ENCODE results near the gene FAIM2. TPM values are rescaled to one million over a fixed set of nuclear protein-coding genes. Genes with fewer than 3 reads are reported as not detected.

Gene FAIM2
- total RNA-seq, 1 experiment from 2014 or later, result not detected

DNA sequence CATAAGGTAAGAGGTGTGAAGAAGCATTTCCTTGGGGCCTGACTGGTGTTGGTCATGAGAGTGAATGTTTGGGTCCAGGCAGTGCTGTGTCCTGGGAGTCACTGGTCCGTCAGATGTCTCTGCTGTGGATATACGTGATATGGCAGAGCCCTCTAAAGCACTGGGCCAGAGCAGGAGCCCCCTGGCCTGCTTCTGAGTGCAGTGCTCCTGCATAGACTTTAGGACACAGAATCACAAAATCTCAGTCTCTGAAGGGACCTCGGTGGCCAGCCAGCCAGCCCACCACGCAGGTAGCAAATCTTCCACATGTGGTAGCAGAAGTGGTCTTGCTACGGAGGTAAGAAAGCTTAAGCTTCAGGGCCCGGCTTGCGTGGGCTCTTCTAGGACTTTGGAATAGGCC, 28.3 kb upstream of the FAIM2 start:
- DNase-seq (ENCODE audit: low read depth in 1 of 2, low spot score in 2 of 2), result no peak
- H3K4me3 ChIP-seq, result no peak overlapping the region
- H3K4me1 ChIP-seq (replicated peaks), result no peaks in the 10 kb centered on the region
- H3K27ac ChIP-seq, result no peak overlapping the region
- H3K9me3 ChIP-seq (replicated peaks), result no peaks in the 10 kb centered on the region
- H3K36me3 ChIP-seq, result no peaks in the 10 kb centered on the region
- no peaks in the 10 kb centered on the region; the same call in 1 of the 2 replicates for H3K27me3 ChIP-seq (replicated peaks)

DNA sequence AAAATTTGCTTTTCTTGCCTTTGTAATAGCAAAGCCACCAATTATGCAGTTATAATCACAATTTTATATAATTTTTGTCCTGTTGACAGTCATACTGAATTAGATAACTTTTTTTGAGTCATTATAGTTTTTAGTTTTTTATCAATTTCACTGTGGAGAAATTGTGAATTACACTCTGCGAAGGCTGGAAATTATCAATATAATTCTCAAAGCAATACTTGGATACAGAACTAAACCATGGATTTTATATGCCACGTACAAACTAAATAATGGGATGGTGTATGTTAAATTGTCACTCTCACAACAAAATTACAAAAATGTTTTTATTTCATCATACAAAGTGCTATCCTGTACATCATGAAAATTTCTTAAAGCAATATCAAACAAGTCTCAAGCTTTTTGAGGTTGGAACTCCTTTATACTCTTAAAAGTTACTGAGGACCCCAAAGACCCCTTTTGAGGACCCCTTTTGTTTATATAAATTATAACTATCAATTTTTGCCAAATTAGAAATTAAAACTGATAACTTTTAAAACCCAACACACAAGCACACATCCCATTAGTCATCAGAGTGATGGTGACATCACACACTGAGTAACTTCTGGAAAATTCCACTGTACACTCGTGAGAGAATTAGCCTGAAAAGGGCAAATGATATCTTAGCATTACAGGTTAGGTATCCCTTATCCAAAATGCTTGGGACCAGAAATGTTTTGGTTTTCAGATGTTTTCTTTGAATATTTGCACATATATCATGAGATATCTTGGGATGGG, 27.0 kb upstream of the FAIM2 start:
- Histone ChIP-seq H3K4me3 (no peak overlapping the region), H3K27ac (no peak overlapping the region)

DNA sequence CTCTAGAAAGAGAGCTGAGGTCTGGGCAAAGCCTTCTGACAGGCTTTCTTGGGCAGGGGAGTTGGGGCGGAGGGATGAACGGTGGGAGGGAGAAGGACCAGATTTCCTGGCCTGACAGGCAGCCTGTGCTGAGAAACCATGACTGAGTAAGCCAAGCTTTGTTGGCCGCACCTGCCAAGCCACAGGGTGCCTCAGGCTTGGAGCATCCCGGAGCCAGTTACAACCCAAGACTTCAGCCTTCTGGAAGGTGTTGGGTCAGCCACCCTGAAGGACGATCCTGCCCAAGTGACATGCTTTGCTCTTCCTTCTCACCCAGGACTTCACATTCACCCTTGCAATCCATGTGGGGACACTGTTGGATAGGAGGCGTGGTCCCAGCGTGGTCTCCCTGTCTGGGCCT, 25.9 kb upstream of the FAIM2 start:
- no peak for DNase-seq (ENCODE audit: low read depth in 1 of 2, low spot score in 2 of 2)
- Histone ChIP-seq H3K4me1 (replicated peaks) (no peaks in the 10 kb centered on the region), H3K36me3 (no peaks in the 10 kb centered on the region), H3K27ac (no peak overlapping the region), H3K27me3 (replicated peaks) (no peaks in the 10 kb centered on the region; the same call in 1 of the 2 replicates), H3K4me3 (no peak overlapping the region), H3K9me3 (replicated peaks) (no peaks in the 10 kb centered on the region)

More for the DNA sequence above, 27.0 kb upstream of the FAIM2 start:
- no peaks in the 10 kb centered on the region for H3K9me3 ChIP-seq (replicated peaks)
- H3K4me1 ChIP-seq (replicated peaks), result no peaks in the 10 kb centered on the region
- no peak for DNase-seq (ENCODE audit: low read depth in 1 of 2, low spot score in 2 of 2)
- H3K36me3 ChIP-seq, result no peaks in the 10 kb centered on the region
- no peaks in the 10 kb centered on the region; the same call in 1 of the 2 replicates for H3K27me3 ChIP-seq (replicated peaks)

DNA sequence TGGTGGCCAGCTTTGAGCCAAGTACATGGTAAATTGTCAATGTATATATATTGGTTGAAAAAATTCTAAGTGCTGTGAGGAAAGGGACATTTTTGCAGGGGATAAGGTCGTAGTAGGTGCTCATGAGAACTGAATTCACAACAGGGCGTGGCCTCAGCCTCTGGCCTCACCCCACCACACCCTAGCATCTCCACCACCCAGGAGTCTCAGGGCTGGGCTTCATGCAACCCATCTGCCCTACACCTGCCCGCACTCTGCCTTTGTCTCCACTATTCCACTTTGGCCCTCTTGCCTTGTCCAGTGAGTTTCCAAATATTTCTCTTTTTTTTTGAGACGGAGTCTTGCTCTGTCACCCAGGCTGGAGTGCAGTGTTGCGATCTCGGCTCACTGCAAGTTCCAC, 24.8 kb upstream of the FAIM2 start:
- Histone ChIP-seq H3K4me3 (no peak overlapping the region), H3K9me3 (replicated peaks) (no peaks in the 10 kb centered on the region), H3K27ac (no peak overlapping the region), H3K4me1 (replicated peaks) (no peaks in the 10 kb centered on the region), H3K36me3 (no peaks in the 10 kb centered on the region), H3K27me3 (replicated peaks) (no peaks in the 10 kb centered on the region; the same call in 1 of the 2 replicates)
- no peak for DNase-seq (ENCODE audit: low read depth in 1 of 2, low spot score in 2 of 2)

DNA sequence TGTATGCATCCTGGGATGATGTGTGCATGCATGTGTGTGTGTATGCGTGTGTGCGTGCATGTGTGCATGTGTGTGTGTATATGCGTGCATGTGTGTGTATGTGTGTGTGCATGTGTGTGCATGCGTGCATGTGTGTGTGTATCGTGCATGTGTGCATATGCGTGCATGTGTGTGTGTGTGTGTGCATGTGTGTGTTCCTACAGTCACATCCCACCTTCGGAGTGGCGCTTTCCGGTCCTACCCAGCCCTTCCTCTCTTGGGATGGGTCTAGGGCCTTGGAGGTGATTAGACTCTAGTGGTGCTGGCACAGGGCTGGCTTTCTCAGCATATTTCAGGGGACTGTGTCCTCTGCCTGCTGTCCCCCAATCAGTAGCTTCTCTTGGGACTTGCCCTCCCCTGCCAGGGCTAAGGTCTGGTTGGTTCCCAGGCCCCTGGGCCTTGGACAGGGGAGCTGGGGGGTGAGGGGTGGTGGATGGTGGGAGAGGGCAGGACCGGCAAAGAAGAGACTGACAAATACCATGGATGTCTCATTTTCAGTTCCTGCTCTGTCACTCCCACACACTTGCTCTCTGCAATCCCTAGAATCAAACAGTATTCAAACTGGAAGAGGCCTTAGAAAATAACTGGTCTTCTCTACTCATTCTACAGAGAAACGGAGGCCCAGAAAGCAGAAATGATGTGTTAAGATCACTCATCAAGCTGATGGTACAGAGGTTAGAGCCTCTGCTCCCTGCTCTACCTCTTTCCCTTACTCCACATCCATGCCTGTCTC, 21.9 kb upstream of the FAIM2 start:
- H3K27ac ChIP-seq, result no peak overlapping the region
- no peaks in the 10 kb centered on the region for H3K9me3 ChIP-seq (replicated peaks)
- H3K36me3 ChIP-seq, result no peaks in the 10 kb centered on the region
- no peak for DNase-seq (ENCODE audit: low read depth in 1 of 2, low spot score in 2 of 2)
- no peaks in the 10 kb centered on the region; the same call in 1 of the 2 replicates for H3K27me3 ChIP-seq (replicated peaks)
- H3K4me3 ChIP-seq, result no peak overlapping the region
- no peaks in the 10 kb centered on the region for H3K4me1 ChIP-seq (replicated peaks)

DNA sequence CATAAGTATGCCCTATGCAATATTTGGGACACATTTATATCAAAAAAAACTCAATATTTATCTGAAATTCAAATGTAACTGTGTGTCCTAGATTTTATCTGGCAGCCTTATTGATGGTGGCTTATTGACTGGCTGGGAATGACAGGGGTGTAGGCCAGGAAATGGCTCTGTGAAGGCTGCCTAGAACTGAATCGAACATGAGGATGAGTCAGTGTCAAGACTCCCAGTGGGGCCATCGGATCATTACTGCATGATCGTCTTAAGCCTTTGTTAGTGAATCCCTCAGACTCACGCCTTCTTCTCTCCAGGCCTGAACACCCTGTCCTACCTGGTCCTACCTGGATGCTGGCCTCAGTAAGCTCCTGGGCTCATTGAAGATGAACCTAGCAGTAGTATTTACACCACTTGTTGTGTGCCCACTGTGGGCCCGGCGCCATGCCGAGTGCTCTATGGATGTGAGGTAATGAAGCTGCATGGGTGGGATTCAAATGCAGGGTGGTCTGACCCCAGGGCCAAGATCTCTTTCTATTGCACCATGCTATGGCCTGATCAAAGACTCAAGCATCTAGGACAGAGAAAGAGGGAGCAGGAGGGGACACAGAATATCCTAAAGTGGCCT, 21.0 kb upstream of the FAIM2 start:
- no peak for DNase-seq (ENCODE audit: low read depth in 1 of 2, low spot score in 2 of 2)
- H3K27me3 ChIP-seq (replicated peaks), result no peaks in the 10 kb centered on the region

DNA sequence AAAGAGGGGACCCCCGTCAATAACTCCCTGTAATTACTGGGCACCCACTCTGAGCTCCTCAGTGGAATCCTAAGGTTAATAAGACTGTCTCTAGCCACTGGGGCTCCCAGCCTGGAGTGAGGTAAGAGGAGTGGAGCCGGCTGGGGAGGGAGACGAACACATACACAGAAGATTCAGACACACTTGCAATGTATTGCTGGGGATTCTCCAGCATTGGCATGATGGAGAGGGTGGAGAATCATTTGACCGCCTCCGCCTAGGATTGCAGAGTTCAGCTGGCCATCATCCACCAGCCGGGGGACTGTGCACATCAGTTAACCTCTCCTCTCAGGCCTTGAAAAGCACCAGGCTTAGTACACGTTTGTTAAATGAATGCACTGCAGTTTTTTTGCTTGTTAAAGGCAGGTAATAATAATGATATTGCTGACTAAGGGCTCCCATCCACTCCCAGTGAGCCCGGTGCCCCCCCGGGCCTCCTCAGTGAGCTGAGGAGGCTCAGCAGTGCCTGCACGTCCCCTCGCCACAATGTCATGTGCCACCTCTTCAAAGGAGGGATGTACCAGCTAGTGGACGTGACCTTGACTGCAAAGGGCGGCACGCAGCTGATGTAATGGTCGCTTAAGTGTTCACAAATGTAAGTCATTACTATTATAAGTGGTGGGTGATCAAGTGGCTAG, 20.3 kb upstream of the FAIM2 start:
- Histone ChIP-seq H3K4me3 (no peak overlapping the region), H3K4me1 (replicated peaks) (no peaks in the 10 kb centered on the region), H3K27ac (no peak overlapping the region), H3K27me3 (replicated peaks) (no peaks in the 10 kb centered on the region), H3K36me3 (no peaks in the 10 kb centered on the region), H3K9me3 (replicated peaks) (no peaks in the 10 kb centered on the region)
- DNase-seq (ENCODE audit: low read depth in 1 of 2, low spot score in 2 of 2), result no peak

More for the DNA sequence above, 21.0 kb upstream of the FAIM2 start:
- Histone ChIP-seq H3K9me3 (replicated peaks) (no peaks in the 10 kb centered on the region), H3K4me1 (replicated peaks) (no peaks in the 10 kb centered on the region), H3K27ac (no peak overlapping the region), H3K4me3 (no peak overlapping the region), H3K36me3 (no peaks in the 10 kb centered on the region)

DNA sequence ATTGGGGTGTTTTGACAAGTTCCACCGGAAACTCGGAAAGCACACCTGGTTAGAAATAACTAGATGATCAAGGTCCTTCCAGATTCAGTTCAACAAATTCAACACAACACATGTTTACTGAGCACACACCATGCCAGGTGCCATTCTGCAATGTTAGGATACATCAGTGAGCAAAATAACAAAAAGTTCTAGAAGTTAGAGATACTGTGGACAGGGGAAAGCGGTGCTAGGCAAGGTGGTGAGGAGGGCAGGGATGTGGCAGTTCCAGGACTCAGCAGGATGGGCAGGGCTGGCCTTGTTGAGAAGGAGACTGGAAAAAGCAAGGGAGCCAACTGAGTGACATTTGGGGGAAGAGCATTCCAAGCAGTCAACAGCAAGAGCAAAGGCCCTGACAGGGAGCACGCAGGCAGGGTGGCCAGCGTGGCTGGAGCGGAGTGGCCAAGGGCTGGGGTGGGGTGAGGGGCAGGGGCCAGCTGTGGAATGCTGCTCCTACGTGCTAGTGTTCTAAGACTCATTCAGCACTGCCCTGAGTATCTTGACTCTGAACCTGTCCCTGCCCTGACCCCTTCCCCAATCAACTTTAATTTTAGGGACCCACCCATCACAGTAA, 19.4 kb upstream of the FAIM2 start:
- no peak for DNase-seq (ENCODE audit: low read depth in 1 of 2, low spot score in 2 of 2)
- no peak overlapping the region for H3K27ac ChIP-seq
- no peaks in the 10 kb centered on the region for H3K9me3 ChIP-seq (replicated peaks)
- no peak overlapping the region for H3K4me3 ChIP-seq
- no peaks in the 10 kb centered on the region for H3K36me3 ChIP-seq
- no peaks in the 10 kb centered on the region for H3K4me1 ChIP-seq (replicated peaks)
- H3K27me3 ChIP-seq (replicated peaks), result no peaks in the 10 kb centered on the region

DNA sequence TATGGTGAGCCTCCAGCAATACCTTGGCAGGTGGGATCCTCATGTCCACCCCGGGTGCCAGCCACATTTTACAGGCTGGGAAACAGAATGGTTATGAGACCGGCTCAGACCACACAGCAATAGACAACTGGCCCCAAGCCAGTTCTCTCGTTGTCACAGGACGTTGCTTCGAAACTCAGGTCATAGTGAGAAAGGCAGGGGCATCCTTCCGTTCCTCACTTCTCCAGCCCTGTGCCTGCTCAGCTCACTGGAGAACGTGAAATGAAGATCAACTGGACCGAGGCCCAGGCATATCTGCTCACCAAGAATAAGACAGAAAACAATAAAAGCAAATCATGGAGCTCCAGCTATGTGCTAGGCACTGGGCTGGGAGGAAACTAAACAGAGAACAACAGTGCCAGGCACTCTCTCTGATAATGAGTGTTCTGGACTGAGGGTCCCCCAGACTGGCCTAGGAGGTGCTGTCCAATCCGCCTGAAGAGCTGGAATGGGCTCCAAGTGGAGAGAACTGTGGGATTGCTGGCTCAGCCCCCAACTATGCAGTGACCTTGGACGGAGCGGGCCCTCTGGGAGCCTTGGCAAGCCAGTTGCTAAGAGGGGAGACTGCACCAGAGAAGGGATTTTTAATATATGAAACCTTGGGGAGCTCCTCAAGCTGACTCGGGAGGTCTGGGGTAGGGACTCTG, 18.8 kb upstream of the FAIM2 start:
- no peak overlapping the region for H3K27ac ChIP-seq
- no peaks in the 10 kb centered on the region for H3K9me3 ChIP-seq (replicated peaks)
- H3K27me3 ChIP-seq (replicated peaks), result no peaks in the 10 kb centered on the region
- H3K4me1 ChIP-seq (replicated peaks), result no peaks in the 10 kb centered on the region
- no peaks in the 10 kb centered on the region for H3K36me3 ChIP-seq
- no peak for DNase-seq (ENCODE audit: low read depth in 1 of 2, low spot score in 2 of 2)
- no peak overlapping the region for H3K4me3 ChIP-seq

DNA sequence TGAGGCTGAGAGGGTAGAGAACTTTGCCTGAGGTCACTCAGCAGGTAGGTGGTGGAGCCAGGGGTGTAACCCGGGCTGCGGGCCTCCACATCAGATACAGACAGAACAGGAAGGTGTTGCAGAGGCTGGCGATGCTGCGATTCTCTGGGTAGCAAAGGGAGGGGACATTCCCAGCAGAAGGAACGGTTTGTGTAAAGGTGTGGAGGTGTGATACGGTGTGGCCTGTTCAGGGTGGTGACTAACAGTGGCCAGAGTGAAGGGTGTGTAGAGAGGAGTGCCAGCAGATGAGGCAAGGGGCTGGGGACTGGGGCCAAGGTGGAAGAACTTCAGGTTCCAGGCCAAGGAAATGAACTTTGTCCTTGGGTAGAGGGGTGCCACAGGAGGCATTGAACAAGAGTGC, 18.2 kb upstream of the FAIM2 start:
- Histone ChIP-seq H3K27me3 (replicated peaks) (no peaks in the 10 kb centered on the region), H3K4me3 (no peak overlapping the region), H3K36me3 (no peaks in the 10 kb centered on the region), H3K9me3 (replicated peaks) (no peaks in the 10 kb centered on the region), H3K4me1 (replicated peaks) (no peaks in the 10 kb centered on the region), H3K27ac (no peak overlapping the region)
- DNase-seq (ENCODE audit: low read depth in 1 of 2, low spot score in 2 of 2), result no peak

DNA sequence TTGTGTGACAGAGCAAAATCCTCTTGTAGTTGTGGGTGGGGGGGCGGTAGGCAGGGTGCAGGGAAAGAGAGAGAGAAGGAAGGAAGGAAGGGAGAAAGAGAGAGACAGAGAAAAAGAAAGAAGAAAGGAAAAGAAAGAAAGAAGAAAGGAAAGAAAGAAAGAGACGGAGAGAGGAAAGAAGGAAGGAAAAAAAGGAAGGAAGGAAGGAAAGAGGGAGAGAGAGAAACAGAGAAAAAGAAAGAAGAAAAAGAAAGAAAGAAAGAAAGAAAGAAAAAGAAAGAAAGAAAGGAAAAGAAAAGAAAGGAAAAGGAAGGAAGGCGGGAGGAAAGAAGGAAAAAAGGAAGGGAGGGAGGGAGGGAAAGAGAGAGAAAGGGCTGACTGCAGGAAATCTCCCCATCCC, 17.6 kb upstream of the FAIM2 start:
- no peak for DNase-seq (ENCODE audit: low read depth in 1 of 2, low spot score in 2 of 2)
- H3K4me3 ChIP-seq, result no peak overlapping the region
- no peaks in the 10 kb centered on the region for H3K36me3 ChIP-seq
- H3K9me3 ChIP-seq (replicated peaks), result no peaks in the 10 kb centered on the region
- H3K27me3 ChIP-seq (replicated peaks), result no peaks in the 10 kb centered on the region
- no peaks in the 10 kb centered on the region for H3K4me1 ChIP-seq (replicated peaks)
- H3K27ac ChIP-seq, result no peak overlapping the region

DNA sequence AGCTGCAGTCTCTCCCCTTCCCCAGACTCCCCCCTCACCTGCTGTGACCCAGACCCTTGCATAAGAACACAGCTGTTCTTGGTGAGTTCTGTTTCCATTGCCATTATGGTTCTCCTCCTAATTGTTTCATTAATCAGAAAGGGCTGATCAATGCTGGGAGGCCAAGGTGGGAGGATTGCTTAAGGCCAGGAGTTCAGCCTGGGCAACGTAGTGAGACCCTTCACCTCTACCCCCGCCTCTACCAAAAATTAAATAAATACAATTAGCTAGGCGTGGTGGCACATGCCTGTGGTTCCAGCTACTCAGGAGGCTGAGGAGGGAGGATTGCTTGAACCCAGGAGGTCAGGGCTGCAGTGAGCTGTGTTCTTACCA, 17.2 kb upstream of the FAIM2 start:
- Histone ChIP-seq H3K27ac (no peak overlapping the region), H3K4me1 (replicated peaks) (no peaks in the 10 kb centered on the region), H3K27me3 (replicated peaks) (no peaks in the 10 kb centered on the region), H3K36me3 (no peaks in the 10 kb centered on the region), H3K9me3 (replicated peaks) (no peaks in the 10 kb centered on the region), H3K4me3 (no peak overlapping the region)
- no peak for DNase-seq (ENCODE audit: low read depth in 1 of 2, low spot score in 2 of 2)
